HepG2 (cell line): ENCODE measurements around the gene AGER.

Experiments
- FOSL2 ChIP-seq: sonication (generic); formaldehyde crosslinking; IDR thresholded peaks from 2 replicates; pipeline ENCODE4 v1.4.0; 2020; ENCODE audit warnings: missing genetic modification reagents
- FOXO1 ChIP-seq: sonication (generic); formaldehyde crosslinking; IDR thresholded peaks from 2 replicates; pipeline ENCODE4 v1.4.0; 2020; ENCODE audit warnings: missing genetic modification reagents
- HOXA7 ChIP-seq: sonication (generic); formaldehyde crosslinking; IDR thresholded peaks from 2 replicates; pipeline ENCODE4 v1.8.1; 2022; ENCODE audit warnings: mild to moderate bottlenecking, missing genetic modification reagents, moderate library complexity
- JUN ChIP-seq: sonication (generic); formaldehyde crosslinking; IDR thresholded peaks from 2 replicates; pipeline ENCODE4 v1.4.0; 2020; ENCODE audit warnings: mild to moderate bottlenecking, missing genetic modification reagents
- KLF13 ChIP-seq: sonication (generic); formaldehyde crosslinking; IDR thresholded peaks from 2 replicates; pipeline ENCODE4 v1.4.0; 2020; ENCODE audit warnings: mild to moderate bottlenecking, missing genetic modification reagents
- SMAD1 ChIP-seq: sonication (generic); formaldehyde crosslinking; IDR thresholded peaks from 2 replicates; pipeline ENCODE4 v1.4.0; 2020; ENCODE audit warnings: missing genetic modification reagents, low read depth, mild to moderate bottlenecking, borderline replicate concordance
- TCF7 ChIP-seq: sonication (generic); IDR thresholded peaks from 2 replicates; pipeline ENCODE4 v1.6.1; 2016; ENCODE audit warnings: antibody characterized with exemption, low read depth
- ZNF552 ChIP-seq: sonication (generic); formaldehyde crosslinking; IDR thresholded peaks from 2 replicates; pipeline ENCODE4 v1.9.0; 2022; ENCODE audit warnings: missing genetic modification reagents, mild to moderate bottlenecking, borderline replicate concordance
- TF ChIP-seq, protein P1 (sequence below): sonication (generic); formaldehyde crosslinking; IDR thresholded peaks from 2 replicates; pipeline ENCODE4 v1.5.0; 2020; ENCODE audit warnings: mild to moderate bottlenecking, missing genetic modification reagents, moderate library complexity
- TF ChIP-seq, protein P2 (sequence below): sonication (generic); formaldehyde crosslinking; IDR thresholded peaks from 2 replicates; pipeline ENCODE4 v1.4.0; 2020; ENCODE audit warnings: low read depth, missing genetic modification reagents
- TF ChIP-seq, protein P3 (sequence below), 2 experiments: fragments of 450-650 bp in 1 of 2; sonication (generic) in 1 of 2; formaldehyde crosslinking in 1 of 2; IDR thresholded peaks; 2 replicates each; pipeline versions ENCODE4 v1.6.1 to v1.8.0; 2016 to 2022; ENCODE audit warnings: antibody characterized with exemption in 1 of 2, mild to moderate bottlenecking in 1 of 2, missing genetic modification reagents in 1 of 2
- TF ChIP-seq, protein P4 (sequence below): sonication (generic); formaldehyde crosslinking; conservative IDR thresholded peaks from 2 replicates; pipeline ENCODE4 v1.4.0; 2020; ENCODE audit warnings: missing genetic modification reagents
- TF ChIP-seq, protein P5 (sequence below): sonication (generic); formaldehyde crosslinking; IDR thresholded peaks from 2 replicates; pipeline ENCODE4 v1.4.0; 2020; ENCODE audit warnings: missing genetic modification reagents; ENCODE audit errors: not compliant biosample characterization

DNA sequence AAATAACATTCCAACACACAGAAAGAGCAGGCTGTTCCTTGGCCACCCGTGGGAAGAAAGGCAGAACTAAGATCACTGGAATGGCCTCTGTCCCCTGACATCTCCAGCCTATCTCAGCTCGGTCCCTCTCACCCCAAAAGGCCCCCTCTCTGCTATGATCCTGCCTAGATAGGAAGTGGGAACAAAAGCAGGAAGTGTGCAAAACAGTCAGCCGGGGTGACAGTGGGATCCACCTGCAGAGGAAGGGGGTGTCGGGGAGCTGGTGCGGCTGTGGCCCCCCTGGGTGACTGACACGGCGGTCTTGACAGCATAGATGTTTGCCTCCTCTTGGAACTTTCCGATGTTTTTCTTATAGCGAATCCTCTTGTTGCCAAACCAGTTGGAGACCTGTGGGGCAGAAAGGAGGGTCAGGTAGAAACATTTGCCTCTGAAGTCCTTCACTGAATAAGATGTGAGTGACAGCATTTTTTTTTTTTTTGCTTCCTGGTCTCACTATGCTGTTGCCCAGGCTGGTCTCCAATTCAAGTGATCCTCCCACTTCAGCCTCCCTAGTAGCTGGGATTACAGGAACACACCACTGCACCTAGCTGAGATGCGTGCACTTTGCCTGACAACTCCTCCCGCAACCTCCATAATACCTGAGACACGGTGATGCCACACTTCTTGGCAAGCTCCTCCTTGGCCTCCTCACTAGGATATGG, 3.1 kb upstream of the AGER start:
- TF ChIP-seq, protein P1, sequence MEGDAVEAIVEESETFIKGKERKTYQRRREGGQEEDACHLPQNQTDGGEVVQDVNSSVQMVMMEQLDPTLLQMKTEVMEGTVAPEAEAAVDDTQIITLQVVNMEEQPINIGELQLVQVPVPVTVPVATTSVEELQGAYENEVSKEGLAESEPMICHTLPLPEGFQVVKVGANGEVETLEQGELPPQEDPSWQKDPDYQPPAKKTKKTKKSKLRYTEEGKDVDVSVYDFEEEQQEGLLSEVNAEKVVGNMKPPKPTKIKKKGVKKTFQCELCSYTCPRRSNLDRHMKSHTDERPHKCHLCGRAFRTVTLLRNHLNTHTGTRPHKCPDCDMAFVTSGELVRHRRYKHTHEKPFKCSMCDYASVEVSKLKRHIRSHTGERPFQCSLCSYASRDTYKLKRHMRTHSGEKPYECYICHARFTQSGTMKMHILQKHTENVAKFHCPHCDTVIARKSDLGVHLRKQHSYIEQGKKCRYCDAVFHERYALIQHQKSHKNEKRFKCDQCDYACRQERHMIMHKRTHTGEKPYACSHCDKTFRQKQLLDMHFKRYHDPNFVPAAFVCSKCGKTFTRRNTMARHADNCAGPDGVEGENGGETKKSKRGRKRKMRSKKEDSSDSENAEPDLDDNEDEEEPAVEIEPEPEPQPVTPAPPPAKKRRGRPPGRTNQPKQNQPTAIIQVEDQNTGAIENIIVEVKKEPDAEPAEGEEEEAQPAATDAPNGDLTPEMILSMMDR = no peak
- TF ChIP-seq, protein P2, sequence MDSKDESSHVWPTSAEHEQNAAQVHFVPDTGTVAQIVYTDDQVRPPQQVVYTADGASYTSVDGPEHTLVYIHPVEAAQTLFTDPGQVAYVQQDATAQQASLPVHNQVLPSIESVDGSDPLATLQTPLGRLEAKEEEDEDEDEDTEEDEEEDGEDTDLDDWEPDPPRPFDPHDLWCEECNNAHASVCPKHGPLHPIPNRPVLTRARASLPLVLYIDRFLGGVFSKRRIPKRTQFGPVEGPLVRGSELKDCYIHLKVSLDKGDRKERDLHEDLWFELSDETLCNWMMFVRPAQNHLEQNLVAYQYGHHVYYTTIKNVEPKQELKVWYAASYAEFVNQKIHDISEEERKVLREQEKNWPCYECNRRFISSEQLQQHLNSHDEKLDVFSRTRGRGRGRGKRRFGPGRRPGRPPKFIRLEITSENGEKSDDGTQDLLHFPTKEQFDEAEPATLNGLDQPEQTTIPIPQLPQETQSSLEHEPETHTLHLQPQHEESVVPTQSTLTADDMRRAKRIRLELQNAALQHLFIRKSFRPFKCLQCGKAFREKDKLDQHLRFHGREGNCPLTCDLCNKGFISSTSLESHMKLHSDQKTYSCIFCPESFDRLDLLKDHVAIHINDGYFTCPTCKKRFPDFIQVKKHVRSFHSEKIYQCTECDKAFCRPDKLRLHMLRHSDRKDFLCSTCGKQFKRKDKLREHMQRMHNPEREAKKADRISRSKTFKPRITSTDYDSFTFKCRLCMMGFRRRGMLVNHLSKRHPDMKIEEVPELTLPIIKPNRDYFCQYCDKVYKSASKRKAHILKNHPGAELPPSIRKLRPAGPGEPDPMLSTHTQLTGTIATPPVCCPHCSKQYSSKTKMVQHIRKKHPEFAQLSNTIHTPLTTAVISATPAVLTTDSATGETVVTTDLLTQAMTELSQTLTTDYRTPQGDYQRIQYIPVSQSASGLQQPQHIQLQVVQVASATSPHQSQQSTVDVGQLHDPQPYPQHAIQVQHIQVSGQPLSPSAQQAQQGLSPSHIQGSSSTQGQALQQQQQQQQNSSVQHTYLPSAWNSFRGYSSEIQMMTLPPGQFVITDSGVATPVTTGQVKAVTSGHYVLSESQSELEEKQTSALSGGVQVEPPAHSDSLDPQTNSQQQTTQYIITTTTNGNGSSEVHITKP (CRISPR knock-in tag) = no peak
- TF ChIP-seq HOXA7 (CRISPR knock-in tag) = no peak
- no peak for TF ChIP-seq TCF7
- TF ChIP-seq, protein P3, sequence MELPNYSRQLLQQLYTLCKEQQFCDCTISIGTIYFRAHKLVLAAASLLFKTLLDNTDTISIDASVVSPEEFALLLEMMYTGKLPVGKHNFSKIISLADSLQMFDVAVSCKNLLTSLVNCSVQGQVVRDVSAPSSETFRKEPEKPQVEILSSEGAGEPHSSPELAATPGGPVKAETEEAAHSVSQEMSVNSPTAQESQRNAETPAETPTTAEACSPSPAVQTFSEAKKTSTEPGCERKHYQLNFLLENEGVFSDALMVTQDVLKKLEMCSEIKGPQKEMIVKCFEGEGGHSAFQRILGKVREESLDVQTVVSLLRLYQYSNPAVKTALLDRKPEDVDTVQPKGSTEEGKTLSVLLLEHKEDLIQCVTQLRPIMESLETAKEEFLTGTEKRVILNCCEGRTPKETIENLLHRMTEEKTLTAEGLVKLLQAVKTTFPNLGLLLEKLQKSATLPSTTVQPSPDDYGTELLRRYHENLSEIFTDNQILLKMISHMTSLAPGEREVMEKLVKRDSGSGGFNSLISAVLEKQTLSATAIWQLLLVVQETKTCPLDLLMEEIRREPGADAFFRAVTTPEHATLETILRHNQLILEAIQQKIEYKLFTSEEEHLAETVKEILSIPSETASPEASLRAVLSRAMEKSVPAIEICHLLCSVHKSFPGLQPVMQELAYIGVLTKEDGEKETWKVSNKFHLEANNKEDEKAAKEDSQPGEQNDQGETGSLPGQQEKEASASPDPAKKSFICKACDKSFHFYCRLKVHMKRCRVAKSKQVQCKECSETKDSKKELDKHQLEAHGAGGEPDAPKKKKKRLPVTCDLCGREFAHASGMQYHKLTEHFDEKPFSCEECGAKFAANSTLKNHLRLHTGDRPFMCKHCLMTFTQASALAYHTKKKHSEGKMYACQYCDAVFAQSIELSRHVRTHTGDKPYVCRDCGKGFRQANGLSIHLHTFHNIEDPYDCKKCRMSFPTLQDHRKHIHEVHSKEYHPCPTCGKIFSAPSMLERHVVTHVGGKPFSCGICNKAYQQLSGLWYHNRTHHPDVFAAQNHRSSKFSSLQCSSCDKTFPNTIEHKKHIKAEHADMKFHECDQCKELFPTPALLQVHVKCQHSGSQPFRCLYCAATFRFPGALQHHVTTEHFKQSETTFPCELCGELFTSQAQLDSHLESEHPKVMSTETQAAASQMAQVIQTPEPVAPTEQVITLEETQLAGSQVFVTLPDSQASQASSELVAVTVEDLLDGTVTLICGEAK (IDR thresholded peaks at IDR 0.05) = no peak
- TF ChIP-seq, protein P3 (CRISPR knock-in tag; IDR thresholded peaks at IDR 0.05) = no peak
- no peak for TF ChIP-seq FOSL2 (CRISPR knock-in tag)
- TF ChIP-seq, protein P4, sequence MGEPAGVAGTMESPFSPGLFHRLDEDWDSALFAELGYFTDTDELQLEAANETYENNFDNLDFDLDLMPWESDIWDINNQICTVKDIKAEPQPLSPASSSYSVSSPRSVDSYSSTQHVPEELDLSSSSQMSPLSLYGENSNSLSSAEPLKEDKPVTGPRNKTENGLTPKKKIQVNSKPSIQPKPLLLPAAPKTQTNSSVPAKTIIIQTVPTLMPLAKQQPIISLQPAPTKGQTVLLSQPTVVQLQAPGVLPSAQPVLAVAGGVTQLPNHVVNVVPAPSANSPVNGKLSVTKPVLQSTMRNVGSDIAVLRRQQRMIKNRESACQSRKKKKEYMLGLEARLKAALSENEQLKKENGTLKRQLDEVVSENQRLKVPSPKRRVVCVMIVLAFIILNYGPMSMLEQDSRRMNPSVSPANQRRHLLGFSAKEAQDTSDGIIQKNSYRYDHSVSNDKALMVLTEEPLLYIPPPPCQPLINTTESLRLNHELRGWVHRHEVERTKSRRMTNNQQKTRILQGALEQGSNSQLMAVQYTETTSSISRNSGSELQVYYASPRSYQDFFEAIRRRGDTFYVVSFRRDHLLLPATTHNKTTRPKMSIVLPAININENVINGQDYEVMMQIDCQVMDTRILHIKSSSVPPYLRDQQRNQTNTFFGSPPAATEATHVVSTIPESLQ (CRISPR knock-in tag) = no peak
- no peak for TF ChIP-seq SMAD1 (CRISPR knock-in tag)
- no peak for TF ChIP-seq ZNF552 (CRISPR knock-in tag)
- no peak for TF ChIP-seq KLF13 (CRISPR knock-in tag)
- TF ChIP-seq, protein P5, sequence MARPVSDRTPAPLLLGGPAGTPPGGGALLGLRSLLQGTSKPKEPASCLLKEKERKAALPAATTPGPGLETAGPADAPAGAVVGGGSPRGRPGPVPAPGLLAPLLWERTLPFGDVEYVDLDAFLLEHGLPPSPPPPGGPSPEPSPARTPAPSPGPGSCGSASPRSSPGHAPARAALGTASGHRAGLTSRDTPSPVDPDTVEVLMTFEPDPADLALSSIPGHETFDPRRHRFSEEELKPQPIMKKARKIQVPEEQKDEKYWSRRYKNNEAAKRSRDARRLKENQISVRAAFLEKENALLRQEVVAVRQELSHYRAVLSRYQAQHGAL (CRISPR knock-in tag) = no peak
- no peak for TF ChIP-seq JUN (CRISPR knock-in tag)
- no peak for TF ChIP-seq FOXO1 (CRISPR knock-in tag)
